ENCODE measurements around the gene TNS3.

GRCh38 chr7:47471358-47471703 is 110.6 kb downstream of the TNS3 start:
- TF ChIP-seq CTCF (IDR thresholded peaks at IDR 0.05) (no peak), EZH2 (IDR thresholded peaks at IDR 0.05; ENCODE audit: borderline replicate concordance, insufficient read depth, low read depth, low read length, poor library complexity, severe bottlenecking) (no peak)

Data from B cell (primary cell).